M059J (cell line): Measurements from ENCODE around the gene MMUT. TPM values are rescaled to one million over a fixed set of nuclear protein-coding genes. Genes with fewer than 3 reads are reported as not detected.
"Not testable (repeated sequence)": the region's sequence is repeated elsewhere in the genome, so short reads cannot be mapped to it uniquely, and the experiment has no call there.

Source experiments
- DNase-seq: peaks from one replicate; pipeline ENCODE4 v3.0.0-alpha.2; 2012; ENCODE audit warnings: low read depth
- total RNA-seq: library from RNA; depleted of rRNA; stranded (reverse); fragments of >200 nt; shearing (Covaris generic); gene quantifications from 2 replicates; pipeline ENCODE4 v1.2.3, GENCODE V29; 2014; rRNA removed

MMUT gene
- total RNA-seq, 1 experiment from 2014 or later, result 16.7 TPM

DNA sequence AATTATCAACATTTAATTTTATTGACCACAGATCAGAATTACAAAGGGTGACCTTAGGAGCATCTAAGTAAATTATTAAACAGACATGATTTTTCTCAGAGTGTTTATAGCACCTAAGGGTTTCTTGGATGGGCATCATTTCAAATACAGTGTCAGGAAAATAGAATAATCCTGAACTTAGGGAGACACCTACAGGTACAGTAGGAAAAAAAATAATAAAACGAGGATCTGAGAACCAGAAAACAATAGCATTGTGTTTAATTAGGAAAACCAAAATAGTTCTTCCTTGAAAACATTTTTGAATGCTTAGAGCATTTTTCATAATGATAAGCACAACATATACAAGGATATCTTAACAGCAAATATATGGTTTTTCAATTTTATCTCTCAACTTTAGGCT, 39.2 kb downstream of the MMUT start:
- DNase-seq, result peak; percentile 21

DNA sequence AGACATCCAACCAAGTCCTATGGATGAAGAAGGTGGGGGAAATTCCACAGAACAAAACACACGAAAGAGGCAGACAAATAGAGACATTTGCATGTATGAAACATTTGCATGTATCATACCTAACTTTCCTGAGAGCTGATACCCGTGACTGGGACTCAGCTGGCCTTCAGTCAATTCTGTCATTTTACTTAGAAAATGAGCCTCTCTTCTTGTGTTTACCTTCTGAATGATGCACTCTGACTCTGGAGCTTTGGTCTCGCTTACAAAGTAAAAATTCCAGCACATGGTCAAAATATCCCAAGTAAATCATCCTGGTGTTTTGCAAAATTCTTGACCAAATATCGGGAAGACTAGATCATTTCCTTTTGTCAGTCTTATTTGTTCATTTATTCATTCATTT, 46.9 kb downstream of the MMUT start:
- peak; percentile 3 for DNase-seq

DNA sequence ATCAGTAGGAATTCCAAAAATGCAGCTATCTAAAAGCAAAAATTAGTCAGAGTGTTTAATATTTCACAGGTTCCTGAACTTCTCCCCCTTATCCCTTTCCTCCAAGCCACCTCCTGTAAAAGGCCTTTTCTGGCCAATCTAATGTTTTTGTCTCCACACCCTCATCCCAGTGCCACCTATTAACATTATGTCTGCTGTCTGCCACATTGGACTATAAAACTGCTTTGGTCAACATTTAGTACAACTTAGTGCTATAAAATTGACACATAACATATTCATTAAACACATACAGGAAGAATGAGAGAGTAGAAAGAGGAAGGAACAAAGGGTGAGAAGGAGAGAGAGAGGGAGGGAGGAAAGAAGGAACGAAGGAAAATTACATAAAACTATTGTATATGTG, 47.7 kb downstream of the MMUT start:
- DNase-seq, result no peak

- DNase-seq, result peak; percentile 24
These were observed 52.5 kb downstream of the MMUT start for GRCh38 chr6:49410564-49410963.

DNA sequence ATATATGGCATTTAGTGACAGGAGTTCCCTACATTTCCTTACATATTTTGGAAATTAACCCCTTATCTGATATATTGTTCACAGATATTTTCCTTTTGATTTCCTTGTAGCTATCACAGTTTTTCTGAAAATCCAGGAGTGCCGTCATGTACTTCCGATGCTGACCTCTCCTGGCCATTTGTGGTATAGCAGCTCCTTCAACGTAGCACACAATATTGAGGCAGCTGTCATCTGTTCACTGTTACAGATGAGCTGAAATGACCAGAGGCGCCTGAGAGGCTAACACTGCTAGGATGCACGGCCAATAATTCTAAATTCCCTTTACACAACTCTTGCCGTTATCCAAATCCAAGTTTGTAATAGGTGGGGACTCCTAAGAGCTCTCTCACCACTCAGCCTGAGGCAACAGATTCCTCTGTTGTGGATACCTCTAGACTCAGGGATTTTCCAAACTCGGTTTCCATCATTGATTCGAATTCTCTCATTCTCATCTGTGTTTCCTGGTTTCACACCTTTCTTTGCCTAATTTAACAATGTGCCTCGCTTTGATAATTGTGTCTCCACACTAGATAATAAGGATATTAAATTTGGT, 53.0 kb downstream of the MMUT start:
- DNase-seq, result peak; percentile 76

DNA sequence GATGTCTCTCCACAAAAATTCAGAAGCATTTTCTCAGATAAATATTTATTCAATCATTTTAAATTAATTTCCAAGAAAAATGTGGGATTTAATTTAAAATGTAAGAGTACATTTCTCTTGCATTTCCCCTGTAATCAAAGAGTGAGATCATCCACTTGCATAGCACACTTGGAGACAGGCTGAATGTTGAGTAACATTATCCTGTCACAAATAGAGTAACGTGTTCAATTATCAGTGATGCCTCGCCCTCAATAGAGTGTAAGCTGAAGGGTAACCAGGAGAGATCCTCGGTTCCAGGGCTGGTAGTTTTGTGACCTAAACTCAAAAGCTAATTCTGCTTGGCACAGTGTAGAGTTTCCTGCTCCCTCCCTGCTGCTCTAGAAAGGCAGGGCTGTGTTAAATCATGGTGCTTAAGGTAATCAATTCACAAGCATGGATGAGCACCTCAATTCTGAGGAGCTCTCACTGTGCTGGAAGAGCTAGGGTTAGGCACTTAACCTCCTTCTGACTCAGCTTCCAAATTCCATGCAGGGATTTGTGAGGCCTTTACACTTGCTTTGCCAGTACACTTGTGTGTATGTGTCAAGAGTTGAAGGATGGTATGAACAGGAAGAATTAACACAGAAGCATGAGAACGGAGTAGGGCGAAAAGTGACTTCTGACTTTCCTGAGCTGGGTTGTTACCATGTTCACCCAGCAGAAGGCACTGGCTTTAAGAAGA, 56.6 kb downstream of the MMUT start:
- DNase-seq, result peak; percentile 7

GRCh38 chr6:49401063-49401462, 62.0 kb downstream of the MMUT start:
- peak; percentile 46 for DNase-seq

- not testable (repeated sequence) for DNase-seq
These were observed 76.2 kb downstream of the MMUT start for GRCh38 chr6:49386667-49387508.

DNA sequence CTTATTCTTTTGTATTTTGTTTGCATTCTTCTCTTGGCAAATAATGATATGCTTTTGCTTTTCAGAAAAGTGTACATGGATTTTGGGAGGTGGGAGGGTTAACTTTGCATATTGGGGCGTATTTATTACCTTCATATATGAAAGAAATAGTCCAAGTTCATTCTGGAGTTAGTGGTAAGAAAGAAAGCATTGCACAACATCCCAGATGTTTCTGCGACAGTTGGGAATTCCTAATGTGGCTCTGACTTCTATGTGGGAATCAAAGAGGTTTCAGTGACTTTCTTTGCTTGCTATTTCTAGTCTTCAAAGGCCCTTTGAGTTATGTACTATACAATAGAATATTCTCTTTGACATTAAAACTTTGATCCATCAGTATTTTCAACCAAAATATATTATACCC, 78.1 kb downstream of the MMUT start:
- DNase-seq, result no peak

Other genes with a start within 250 kb of the MMUT start
- 32.4 and 34.8 TPM in 2 replicates for gene CENPQ, start 117 bp upstream of the MMUT start, total RNA-seq
- not detected in 2 replicates for gene GLYATL3, start 36.7 kb upstream of the MMUT start, total RNA-seq
- gene C6orf141, start 87.4 kb upstream of the MMUT start, total RNA-seq, result 11.7 and 16.6 TPM in 2 replicates
- not detected in 2 replicates for gene RHAG, start 173.6 kb upstream of the MMUT start, total RNA-seq